Psoas muscle (tissue), 8 donors: Measurements from ENCODE around the gene NFIC. TPM values are rescaled to one million over a fixed set of nuclear protein-coding genes. Genes with fewer than 3 reads are reported as not detected.

Experiments
- ATAC-seq, 4 donors: fragments of 200-7000 bp; cut with Tn5 transposase; one replicate each; pipeline ENCODE4 v1.9.1; 2020; ENCODE audit warnings: moderate library complexity in 3 of 4, mild to moderate bottlenecking in 2 of 4
- DNase-seq, 2 donors: peaks; one replicate each; pipeline ENCODE4 v3.0.0-alpha.2; 2020
- H3K27ac ChIP-seq: fragments of 200-600 bp; one replicate; pipeline ENCODE4 v1.8.0; 2022
- H3K27me3 ChIP-seq, 3 donors: fragments of 200-600 bp in 1 of 3; one replicate each; pipeline versions ENCODE4 v1.6.1 to v1.8.0; 2013 to 2022; ENCODE audit warnings: low read length in 2 of 3, mild to moderate bottlenecking in 2 of 3, moderate library complexity in 1 of 3; ENCODE audit not compliant: insufficient read depth in 3 of 3
- H3K36me3 ChIP-seq, 2 donors: fragments of 200-600 bp in 1 of 2; one replicate each; pipeline versions ENCODE4 v1.6.1 to v1.8.0; 2013 to 2022; ENCODE audit warnings: low read depth in 1 of 2, mild to moderate bottlenecking in 1 of 2, moderate library complexity in 1 of 2; ENCODE audit not compliant: insufficient read depth in 1 of 2
- H3K4me1 ChIP-seq: fragments of 200-600 bp; one replicate; pipeline ENCODE4 v1.8.0; 2022
- H3K4me3 ChIP-seq: fragments of 200-600 bp; one replicate; pipeline ENCODE4 v1.8.0; 2022; ENCODE audit warnings: mild to moderate bottlenecking
- H3K9me3 ChIP-seq: fragments of 200-600 bp; one replicate; pipeline ENCODE4 v1.8.0; 2022
- CTCF ChIP-seq: fragments of 200-600 bp; IDR thresholded peaks from one replicate; pipeline ENCODE4 v1.8.0; 2022; ENCODE audit warnings: antibody characterized with exemption
- WGBS, 3 donors: extraction: QIAGEN DNeasy Blood & Tissue Kit; methylation state at CpG; one replicate each; pipeline versions ENCODE4 v1.1.6 to v1.1.7; 2013; 5-methylcytosine and 5-hydroxymethylcytosine counted together
- intact Hi-C, 2 donors: fragments of 100-400 bp; cut with DNase I; formaldehyde crosslinking; loops; one replicate each; pipeline versions ENCODE4 v1.11.0 to v1.14.2; 2022
- polyA plus RNA-seq, 3 donors: library from polyadenylated mRNA; stranded (reverse); fragments of 200-250 nt; gene quantifications; one replicate each; pipeline ENCODE4 v1.2.3, GENCODE V29; 2013
- total RNA-seq, 4 donors: library from RNA; stranded (reverse); fragmentation: NEBNext Ultra II Directional in 2 of 4; extraction: Animal tissue kit (Norgen Biotek cat#: 25700) in 2 of 4; gene quantifications; one replicate each; pipeline versions ENCODE4 v1.2.1 to v1.2.4, GENCODE V29; 2021 to 2023
- donor health status: healthy with polysubstance abuse.
- donor health status: DM: no; HTN: no; CAD: no; lungs with moderate emphysema.
- donor health status: Bipolar disorder and iron deficiency.
- donor health status: healthy.
- donor health status: DM: yes; HTN: yes; CAD: no.
- donor health status: DM: no; HTN: no; CAD: no.
- donor health status: DM: no; HTN: no; CAD: no.
- donor health status: DM: yes; HTN: yes; CAD: no.

The NFIC gene
- total and polyA plus RNA-seq, 7 donors: 100.0 to 439 (median 270) TPM

- Histone ChIP-seq H3K4me1 (peaks cover 39% of the 10 kb centered on the region), H3K27me3 (no peaks in the 10 kb centered on the region), H3K9me3 (no peaks in the 10 kb centered on the region), H3K36me3 (no peaks in the 10 kb centered on the region), H3K4me3 (no peak overlapping the region), H3K27ac (peak overlapping the region; percentile 97)
- no peak for DNase-seq
- intact Hi-C loops: loop anchor here in 1 of 2 donors (5.0 kb wide), 1 partner anchor 63 kb away; no protein-coding TSS in a partner anchor
- WGBS, 3 donors: 64 to 79% (median 78%) methylated on average over 4 of the region's 4 CpGs
- TF ChIP-seq CTCF: no peak
- ATAC-seq: no peak
These were observed 1.9 kb upstream of the NFIC start for GRCh38 chr19:3364501-3364858.

- WGBS, 3 donors: 22 to 51% (median 29%) methylated on average over 9 of the region's 9 CpGs
- Histone ChIP-seq H3K4me1 (peaks cover 47% of the 10 kb centered on the region), H3K27ac (peak overlapping the region; percentile 97), H3K4me3 (peak overlapping the region; percentile 85), H3K27me3 (no peaks in the 10 kb centered on the region), H3K36me3 (no peaks in the 10 kb centered on the region), H3K9me3 (no peaks in the 10 kb centered on the region)
- DNase-seq (peak; percentile 70 to 84), ATAC-seq (no peak)
- intact Hi-C loops: loop anchor here in 1 of 2 donors (5.0 kb wide), 1 partner anchor 42 kb away; no protein-coding TSS in a partner anchor
- TF ChIP-seq CTCF: no peak
These were observed 1.1 kb upstream of the NFIC start for GRCh38 chr19:3365093-3365835.

- Histone ChIP-seq H3K36me3 (no peaks in the 10 kb centered on the region), H3K27ac (peak overlapping the region; percentile 97), H3K4me3 (peak overlapping the region; percentile 85), H3K4me1 (peaks cover 52% of the 10 kb centered on the region), H3K9me3 (no peaks in the 10 kb centered on the region), H3K27me3 (no peaks in the 10 kb centered on the region)
- whole genome bisulfite sequencing, 3 donors: 1% methylated on average over 17 to 65 of the region's 65 CpGs
- TF ChIP-seq CTCF: no peak
- ATAC-seq: peak; percentile 55 to 68 (median 59)
- intact Hi-C loops: loop anchor here (2.0 to 5.0 kb wide), 2 partner anchors 38 to 40 kb away; no protein-coding TSS in a partner anchor
- peak; percentile 78 to 84 for DNase-seq
These were observed 607 bp downstream of the NFIC start for GRCh38 chr19:3366753-3367627.

GRCh38 chr19:3367628-3368440 lies 1.5 kb downstream of the NFIC start:
- WGBS, 3 donors: 18 to 24% (median 18%) methylated on average over 24 of the region's 24 CpGs
- DNase-seq (peak; percentile 46 to 59), ATAC-seq (no peak)
- no peak for TF ChIP-seq CTCF
- Histone ChIP-seq H3K9me3 (no peaks in the 10 kb centered on the region), H3K4me3 (peak overlapping the region; percentile 85), H3K36me3 (no peaks in the 10 kb centered on the region), H3K27me3 (no peaks in the 10 kb centered on the region), H3K27ac (peak overlapping the region; percentile 97), H3K4me1 (peaks cover 45% of the 10 kb centered on the region)
- intact Hi-C loops: loop anchor here (2.0 to 5.0 kb wide), 2 partner anchors 37 to 39 kb away; no protein-coding TSS in a partner anchor
